Measurements from ENCODE around the gene GRPEL1.

Gene GRPEL1

DNA sequence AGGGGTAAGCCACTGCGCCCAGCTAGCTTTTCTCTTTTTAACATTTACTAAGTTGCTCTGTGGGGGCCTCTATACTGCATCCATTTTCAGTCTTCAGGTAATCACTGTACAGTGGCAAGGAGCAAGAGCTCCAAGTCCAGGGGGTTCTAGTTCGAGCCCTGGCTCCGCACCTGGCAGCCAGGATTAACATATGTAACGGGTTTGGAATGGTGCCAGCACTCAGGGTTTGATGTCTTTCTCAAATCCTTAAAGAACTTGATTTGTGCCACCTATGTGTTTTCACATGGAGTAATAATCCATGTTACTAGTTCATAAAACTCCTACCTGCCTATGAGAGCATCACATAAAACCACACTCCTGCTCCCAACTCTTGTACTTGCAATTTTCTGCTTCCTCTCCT is 4.5 kb downstream of the GRPEL1 start:
- no peak for DNase-seq (ENCODE audit: low read depth)

DNA sequence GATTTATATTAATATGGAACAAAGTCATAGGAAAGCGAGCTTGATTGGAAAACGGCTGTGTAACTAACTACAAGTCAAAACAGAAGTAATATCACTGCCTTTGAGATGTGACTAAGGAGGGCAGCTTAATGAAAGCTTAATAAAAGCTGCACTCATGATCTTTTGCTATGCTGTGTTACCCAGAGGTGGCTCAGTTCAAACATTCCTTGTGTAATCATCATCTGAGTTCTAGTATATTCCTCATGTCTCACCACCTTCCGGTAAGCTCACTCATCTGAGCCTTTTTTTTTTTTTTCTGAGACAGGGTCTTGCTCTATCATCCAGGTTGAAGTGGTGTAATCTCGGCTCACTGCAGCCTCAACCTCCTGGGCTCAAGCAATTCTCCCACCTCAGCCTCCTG is 5.0 kb downstream of the GRPEL1 start:
- DNase-seq (ENCODE audit: low read depth): no peak

DNA sequence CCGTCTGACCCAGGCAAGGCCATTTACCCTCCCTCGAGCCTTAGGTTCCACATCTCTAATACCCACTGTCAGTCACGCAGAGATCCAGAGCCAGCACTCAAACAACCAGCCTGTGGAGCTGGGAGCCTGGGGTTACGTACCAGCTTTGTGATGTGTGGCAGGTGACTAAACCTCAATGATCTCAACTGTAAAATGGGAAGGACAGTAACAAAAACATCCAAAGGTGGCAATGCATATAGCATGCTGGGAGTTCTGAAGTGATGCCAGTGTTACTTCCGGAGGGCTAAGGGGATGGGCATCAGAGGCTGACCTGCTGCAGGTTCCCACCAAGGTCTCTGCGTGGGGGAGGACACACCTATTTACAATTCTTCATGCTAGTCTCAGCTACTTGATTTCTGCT is 6.0 kb downstream of the GRPEL1 start:
- DNase-seq (ENCODE audit: low read depth): no peak

DNA sequence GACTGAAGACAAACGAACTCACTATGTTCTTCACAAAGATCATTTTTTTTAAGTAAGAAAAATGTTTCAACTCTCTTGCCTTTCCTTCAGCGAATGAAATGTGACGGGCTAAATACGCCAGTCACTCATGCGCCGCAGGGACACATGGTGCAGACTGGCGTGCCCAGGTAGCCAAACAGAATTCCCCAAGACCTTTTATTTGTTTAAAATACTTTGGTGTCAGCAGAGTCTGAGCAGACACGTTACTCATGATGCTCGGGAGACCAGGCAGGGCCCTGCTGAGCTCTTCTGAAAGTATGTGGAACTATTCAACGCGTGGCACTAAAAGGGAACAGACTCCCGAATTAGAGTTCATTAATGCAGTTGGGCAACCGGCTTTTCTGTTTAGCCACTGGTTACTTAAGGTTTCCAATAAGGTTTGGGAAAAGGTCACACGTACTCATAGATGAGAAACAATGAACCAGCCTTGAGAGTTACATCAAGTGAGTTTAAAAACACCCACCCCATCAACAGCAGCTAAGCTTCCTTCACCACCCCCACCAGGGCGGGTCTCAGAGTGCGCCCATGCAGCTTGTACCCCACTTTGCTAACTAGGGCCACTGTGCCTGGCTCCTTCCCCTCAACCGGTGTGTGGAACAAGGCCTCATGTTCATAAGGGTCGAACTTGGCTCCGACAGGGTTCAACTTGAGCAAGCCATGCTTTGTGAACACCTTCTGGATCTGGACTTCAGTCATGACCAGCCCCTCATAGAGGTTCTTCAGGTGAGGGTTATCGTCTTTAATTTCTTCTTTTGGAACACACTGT is 7.3 kb downstream of the GRPEL1 start:
- DNase-seq (ENCODE audit: low read depth): no peak

GRCh38 chr4:7059662-7060061 is 8.2 kb downstream of the GRPEL1 start:
- no peak for DNase-seq (ENCODE audit: low read depth)

DNA sequence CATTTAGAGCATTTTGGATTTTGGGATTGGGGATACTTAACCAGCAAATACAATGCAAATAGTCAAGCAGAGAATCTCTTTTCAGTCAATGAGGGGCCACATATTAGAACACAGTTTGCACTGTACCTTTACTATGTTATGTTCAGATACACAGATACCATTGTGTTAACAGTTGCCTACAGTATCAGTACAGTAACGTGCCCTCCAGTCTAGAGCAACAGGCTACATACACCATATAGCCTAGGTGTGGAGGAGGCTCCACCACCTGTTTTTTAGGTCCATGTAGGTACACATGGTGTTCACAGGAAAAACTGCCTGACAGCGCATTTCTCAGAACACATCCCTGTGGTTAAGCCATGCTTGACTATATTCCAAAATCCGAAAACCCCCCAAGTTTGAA is 9.1 kb downstream of the GRPEL1 start:
- DNase-seq (ENCODE audit: low read depth): no peak

DNA sequence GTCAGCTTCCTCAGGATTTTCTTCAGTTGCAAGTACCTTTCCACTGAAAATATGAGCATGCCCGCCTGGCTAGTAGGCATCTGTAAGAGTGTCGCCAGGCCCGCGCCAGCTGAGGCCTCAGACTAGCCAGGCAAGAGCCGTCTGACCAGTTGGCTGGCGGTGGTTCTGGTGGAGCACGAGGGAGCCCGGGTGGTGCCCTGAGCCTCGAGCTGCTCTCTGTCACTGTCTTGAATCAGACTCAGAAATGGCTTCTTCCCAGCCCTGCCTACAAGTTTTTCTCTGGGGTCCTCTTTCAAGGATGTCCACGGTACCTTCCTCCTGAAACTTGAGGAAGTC is 11.9 kb downstream of the GRPEL1 start:
- no peak for DNase-seq (ENCODE audit: low read depth)

DNA sequence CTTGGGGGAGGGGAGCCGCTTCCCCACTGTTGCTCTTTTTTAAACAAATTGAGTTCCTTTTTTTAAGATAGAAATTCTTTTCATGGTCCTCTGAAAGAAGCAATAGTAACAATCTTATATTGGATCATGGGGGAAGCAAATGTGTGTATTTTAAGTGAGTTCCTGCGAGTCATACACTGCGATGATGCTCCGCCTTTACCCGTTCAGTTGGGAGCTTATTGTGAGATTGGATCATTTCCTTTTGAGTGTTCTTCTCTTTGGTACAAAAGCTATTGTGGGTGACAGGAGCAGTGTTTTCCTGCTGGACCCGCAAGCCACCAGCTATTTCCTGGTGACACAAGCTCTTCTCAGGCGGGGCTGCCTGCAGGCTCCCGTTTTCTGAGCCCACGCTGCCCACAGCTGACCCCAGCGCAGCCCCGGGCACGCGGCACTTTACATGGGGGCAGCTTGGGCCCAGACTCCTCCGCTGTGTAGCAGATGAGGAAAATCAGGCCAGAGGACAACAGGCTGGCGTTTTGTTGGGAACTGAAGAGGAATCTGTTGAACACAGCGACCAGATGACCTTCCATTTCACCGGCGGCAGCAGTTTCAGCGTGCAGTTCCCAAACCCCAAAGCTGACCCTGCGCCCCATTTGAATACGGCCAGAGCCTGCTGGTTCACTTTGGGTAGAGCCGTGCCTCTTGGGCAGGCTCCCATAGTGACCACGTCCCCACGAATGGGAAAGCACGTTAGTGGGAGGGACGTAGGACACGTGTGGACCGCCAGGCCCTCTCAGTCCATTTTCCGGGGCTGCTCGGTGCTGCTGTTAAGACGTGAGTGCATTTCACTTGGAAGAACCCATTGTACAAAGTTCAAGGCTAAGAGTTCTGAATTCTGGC is 12.5 kb downstream of the GRPEL1 start:
- DNase-seq (ENCODE audit: low read depth): no peak

- DNase-seq (ENCODE audit: low read depth): no peak
Observed at GRCh38 chr4:7054106-7054880, 13.6 kb downstream of the GRPEL1 start.

DNA sequence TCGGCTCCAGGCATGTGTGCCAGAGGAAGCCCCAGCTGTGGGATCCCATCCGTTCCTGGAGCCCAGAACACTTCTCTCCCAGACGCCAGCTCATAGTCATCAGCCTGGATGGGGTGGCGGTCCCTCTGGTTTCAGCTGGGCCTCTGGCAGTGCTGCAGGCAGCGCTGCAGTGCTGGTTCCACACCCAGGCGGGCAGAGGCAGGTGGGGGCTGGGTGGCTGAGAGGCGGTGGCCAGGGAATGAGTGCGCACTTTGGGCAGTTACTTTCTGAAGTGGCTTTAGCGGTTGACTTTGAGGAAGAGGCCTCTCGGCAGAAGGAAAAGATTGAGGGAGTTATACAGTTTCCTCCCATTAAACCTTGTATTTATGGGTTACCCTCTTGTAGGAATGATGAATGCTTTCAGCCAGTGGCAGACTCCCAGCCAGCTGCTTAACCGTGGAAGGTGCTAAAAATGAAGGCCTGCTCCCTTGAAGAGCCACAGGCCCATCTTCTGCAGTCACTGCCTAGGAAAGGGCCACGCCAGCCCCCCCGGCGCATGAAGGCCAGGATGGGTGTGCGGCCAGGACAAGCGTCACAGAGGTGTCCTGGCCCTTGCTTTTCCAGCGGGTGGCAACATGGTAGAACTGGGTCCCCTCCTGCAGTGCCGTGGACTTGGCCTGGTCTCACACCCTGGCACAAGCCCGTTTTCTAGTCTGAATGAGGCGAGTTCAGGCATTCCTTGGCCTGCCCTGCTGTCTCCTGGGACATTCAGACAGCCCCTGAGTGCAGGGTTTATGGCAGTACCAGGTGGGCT is 14.7 kb downstream of the GRPEL1 start:
- no peak for DNase-seq (ENCODE audit: low read depth)

DNA sequence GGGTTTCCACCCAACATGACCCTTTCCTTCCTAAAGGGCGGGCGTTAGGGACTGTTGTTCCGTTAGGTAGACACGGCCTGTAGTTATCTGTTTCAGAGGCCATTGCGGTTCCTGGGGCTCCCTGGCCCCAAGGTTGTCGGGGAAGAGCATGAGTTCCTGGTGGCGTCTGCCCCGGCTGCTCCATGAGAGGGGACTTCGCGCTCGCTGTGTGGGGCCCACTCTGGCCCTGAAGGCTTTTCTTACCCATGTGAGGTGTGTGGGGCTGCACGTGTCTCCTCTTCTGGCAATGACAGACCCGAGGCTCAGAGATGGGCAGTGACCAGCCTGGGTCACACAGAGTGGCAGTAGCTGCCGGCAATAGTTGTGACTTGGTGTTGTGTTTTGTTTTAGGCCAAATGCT is 15.6 kb downstream of the GRPEL1 start:
- DNase-seq (ENCODE audit: low read depth): no peak

DNA sequence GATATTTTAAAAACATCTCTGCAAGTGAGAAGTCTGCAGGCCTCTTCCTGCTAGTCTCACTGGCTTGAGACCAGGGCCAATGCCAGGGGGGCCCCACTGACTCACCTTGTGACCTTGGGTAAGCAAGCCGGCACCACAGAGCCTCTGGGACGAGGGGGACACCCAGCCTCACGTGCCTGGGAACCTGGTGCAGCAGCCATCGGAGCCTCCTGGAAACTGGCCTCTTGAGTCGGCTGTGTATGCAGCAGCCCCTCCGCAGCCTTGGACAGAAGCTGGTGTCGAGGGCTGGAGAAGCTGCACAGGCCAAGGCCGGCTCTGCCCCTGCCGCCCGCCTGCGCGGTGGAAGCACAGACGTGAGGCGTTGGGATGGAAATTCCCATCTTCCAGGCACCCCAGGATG is 16.0 kb downstream of the GRPEL1 start:
- no peak for DNase-seq (ENCODE audit: low read depth)

- no peak for DNase-seq (ENCODE audit: low read depth)
Observed at GRCh38 chr4:7051144-7051495, 16.7 kb downstream of the GRPEL1 start.

GRCh38 chr4:7050481-7051143 is 17.3 kb downstream of the GRPEL1 start:
- DNase-seq (ENCODE audit: low read depth): no peak

DNA sequence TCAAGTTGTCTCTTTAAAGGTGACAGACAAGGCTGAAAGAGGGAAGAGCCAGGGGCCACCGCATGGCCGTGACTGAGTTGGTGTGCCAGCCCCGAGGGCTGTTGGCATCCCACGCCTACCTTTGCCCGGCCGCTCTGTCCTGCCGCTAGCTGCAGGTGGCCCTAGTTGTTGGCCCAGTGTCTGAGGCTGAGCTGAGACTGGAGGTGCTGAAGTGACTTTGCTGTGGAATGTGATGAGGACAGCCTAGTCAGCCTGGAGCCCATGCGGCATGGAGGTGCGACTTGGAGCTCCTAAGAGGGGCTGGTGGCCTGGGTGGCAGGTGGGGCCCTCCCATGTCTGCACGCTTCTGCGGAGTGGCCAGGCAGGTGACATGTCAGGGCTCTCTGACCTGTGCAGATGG is 18.1 kb downstream of the GRPEL1 start:
- no peak for DNase-seq (ENCODE audit: low read depth)

GRCh38 chr4:7049295-7049694 is 18.6 kb downstream of the GRPEL1 start:
- no peak for DNase-seq (ENCODE audit: low read depth)

DNA sequence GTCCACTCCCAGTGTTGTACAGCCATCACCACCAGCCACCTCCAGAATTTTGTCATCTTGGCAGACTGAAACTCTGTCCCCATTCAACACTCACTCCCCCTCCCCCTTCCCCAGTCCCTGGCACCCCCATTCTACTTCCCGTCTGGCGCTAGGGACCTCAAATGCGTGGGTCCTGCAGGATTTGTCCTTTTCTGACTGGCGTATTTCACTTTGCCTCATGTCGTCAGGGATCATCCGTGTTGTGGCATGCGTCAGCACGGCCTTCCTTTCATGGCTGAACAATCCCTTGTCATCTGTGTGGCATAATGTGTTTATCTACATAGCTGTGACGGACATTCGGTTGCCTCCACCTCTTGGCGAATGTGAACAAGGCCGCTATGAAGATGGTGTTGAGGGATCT is 19.2 kb downstream of the GRPEL1 start:
- no peak for DNase-seq (ENCODE audit: low read depth)

- DNase-seq (ENCODE audit: low read depth): no peak
Observed at GRCh38 chr4:7046971-7047370, 20.9 kb downstream of the GRPEL1 start.

DNA sequence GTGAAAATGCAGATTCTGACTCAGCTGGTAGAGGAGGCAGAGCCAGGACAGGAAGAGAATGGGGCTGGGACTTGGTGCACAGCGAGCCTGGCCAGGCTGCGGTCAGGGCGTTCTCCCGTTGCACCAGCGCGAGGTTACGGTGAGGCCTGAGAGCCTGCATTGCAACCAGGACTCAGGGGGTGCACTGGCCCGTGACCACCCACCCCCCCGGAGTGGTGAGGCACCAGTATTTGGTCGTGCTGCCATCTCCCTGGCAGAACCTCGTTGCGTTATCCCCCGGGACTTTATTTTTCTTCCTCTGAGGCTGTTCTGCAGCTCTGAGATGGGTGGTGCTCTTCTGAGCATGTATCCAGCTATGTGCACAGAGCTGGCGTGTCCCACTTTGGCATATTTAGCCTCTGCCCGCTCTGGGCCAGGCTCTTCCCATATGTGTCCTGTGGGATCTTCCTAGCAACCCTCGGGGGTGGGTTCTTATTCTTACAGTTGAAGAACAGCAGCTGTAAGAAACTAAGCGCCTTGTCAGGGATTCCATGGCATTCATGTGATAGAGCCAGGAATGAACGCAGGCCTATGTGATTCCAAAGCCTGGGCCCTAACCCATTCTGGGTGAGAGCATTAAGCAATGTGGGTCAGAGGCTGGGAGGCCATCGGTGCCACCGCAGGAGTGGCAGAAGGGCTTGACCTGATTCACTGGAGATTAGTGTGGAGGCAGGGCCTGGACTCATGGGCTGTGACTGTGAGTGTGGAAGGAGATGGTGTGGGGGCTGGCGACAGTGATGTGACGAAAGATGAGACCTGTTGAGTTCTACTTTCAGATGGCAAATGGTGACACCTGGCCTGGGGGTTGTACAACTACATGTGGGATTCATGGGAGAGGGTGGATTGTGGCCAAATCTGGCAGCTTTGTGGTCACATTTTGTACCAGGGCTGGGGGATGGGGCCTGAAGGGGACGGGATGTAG is 21.6 kb downstream of the GRPEL1 start:
- DNase-seq (ENCODE audit: low read depth): no peak

- no peak for DNase-seq (ENCODE audit: low read depth)
Observed at GRCh38 chr4:7045553-7045952, 22.3 kb downstream of the GRPEL1 start.
